ENCODE results near the gene IPPK.

GRCh38 chr9:92618633-92619225, 51.2 kb downstream of the IPPK start:
- no peak for TF ChIP-seq POLR2A (IDR thresholded peaks at IDR 0.05)
- TF ChIP-seq, protein P1, sequence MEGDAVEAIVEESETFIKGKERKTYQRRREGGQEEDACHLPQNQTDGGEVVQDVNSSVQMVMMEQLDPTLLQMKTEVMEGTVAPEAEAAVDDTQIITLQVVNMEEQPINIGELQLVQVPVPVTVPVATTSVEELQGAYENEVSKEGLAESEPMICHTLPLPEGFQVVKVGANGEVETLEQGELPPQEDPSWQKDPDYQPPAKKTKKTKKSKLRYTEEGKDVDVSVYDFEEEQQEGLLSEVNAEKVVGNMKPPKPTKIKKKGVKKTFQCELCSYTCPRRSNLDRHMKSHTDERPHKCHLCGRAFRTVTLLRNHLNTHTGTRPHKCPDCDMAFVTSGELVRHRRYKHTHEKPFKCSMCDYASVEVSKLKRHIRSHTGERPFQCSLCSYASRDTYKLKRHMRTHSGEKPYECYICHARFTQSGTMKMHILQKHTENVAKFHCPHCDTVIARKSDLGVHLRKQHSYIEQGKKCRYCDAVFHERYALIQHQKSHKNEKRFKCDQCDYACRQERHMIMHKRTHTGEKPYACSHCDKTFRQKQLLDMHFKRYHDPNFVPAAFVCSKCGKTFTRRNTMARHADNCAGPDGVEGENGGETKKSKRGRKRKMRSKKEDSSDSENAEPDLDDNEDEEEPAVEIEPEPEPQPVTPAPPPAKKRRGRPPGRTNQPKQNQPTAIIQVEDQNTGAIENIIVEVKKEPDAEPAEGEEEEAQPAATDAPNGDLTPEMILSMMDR (IDR thresholded peaks at IDR 0.05 in 8 of 11, conservative IDR thresholded peaks at IDR 0.05 in 3 of 11) = no peak
- TF ChIP-seq POLR2AphosphoS5 (IDR thresholded peaks at IDR 0.05) = no peak
